ENCODE measurements around the gene SPA17.

The SPA17 gene

GRCh38 chr11:124639186-124639585, 34.5 kb upstream of the SPA17 start:
- Histone ChIP-seq H4K20me1 (ENCODE audit: insufficient read depth, low read length) (no peaks in the 10 kb centered on the region), H3K9me3 (ENCODE audit: insufficient read depth, low read length, severe bottlenecking) (no peaks in the 10 kb centered on the region), H3K4me3 (ENCODE audit: low read depth in 1 of 2, low read length in 2 of 2) (no peak overlapping the region), H3K4me2 (ENCODE audit: insufficient read depth, low read length) (no peak overlapping the region), H2AFZ (ENCODE audit: low read depth, low read length) (no peak overlapping the region), H3K27me3 (ENCODE audit: insufficient read depth, low read length, poor library complexity) (no peaks in the 10 kb centered on the region), H3K9ac (ENCODE audit: low read depth, low read length) (no peak overlapping the region), H3K79me2 (ENCODE audit: insufficient read depth, low read length) (no peaks in the 10 kb centered on the region), H3K27ac (ENCODE audit: low read length) (no peak overlapping the region), H3K4me1 (ENCODE audit: insufficient read depth, low read length) (peaks cover 9% of the 10 kb centered on the region; the same call in 1 of the 2 replicates), H3K36me3 (ENCODE audit: insufficient read depth, low read length) (peaks cover 30% of the 10 kb centered on the region)
- TF ChIP-seq CTCF (IDR thresholded peaks at IDR 0.05; ENCODE audit: borderline replicate concordance, extremely low read depth, low read length, poor library complexity, severe bottlenecking) (no peak), EZH2 (IDR thresholded peaks at IDR 0.05; ENCODE audit: borderline replicate concordance, low read depth, low read length, severe bottlenecking) (no peak)
- ATAC-seq (ENCODE audit: insufficient read depth, low read depth) (no peak), DNase-seq (no peak)

- Histone ChIP-seq H3K27me3 (ENCODE audit: insufficient read depth, low read length, poor library complexity) (no peaks in the 10 kb centered on the region), H3K79me2 (ENCODE audit: insufficient read depth, low read length) (no peaks in the 10 kb centered on the region), H3K4me2 (ENCODE audit: insufficient read depth, low read length) (no peak overlapping the region), H3K9me3 (ENCODE audit: insufficient read depth, low read length, severe bottlenecking) (no peaks in the 10 kb centered on the region), H3K4me3 (ENCODE audit: low read depth in 1 of 2, low read length in 2 of 2) (no peak overlapping the region), H3K9ac (ENCODE audit: low read depth, low read length) (no peak overlapping the region), H2AFZ (ENCODE audit: low read depth, low read length) (no peak overlapping the region), H4K20me1 (ENCODE audit: insufficient read depth, low read length) (no peaks in the 10 kb centered on the region), H3K36me3 (ENCODE audit: insufficient read depth, low read length) (peaks cover 23% of the 10 kb centered on the region), H3K27ac (ENCODE audit: low read length) (no peak overlapping the region), H3K4me1 (ENCODE audit: insufficient read depth, low read length) (peaks cover 9% of the 10 kb centered on the region; the same call in 1 of the 2 replicates)
- DNase-seq: no peak
- ATAC-seq (ENCODE audit: insufficient read depth, low read depth): no peak; the same call in 2 of the 3 replicates
- TF ChIP-seq CTCF (IDR thresholded peaks at IDR 0.05; ENCODE audit: borderline replicate concordance, extremely low read depth, low read length, poor library complexity, severe bottlenecking) (no peak), EZH2 (IDR thresholded peaks at IDR 0.05; ENCODE audit: borderline replicate concordance, low read depth, low read length, severe bottlenecking) (no peak)
These were observed 33.0 kb upstream of the SPA17 start for GRCh38 chr11:124640666-124641065.

DNA sequence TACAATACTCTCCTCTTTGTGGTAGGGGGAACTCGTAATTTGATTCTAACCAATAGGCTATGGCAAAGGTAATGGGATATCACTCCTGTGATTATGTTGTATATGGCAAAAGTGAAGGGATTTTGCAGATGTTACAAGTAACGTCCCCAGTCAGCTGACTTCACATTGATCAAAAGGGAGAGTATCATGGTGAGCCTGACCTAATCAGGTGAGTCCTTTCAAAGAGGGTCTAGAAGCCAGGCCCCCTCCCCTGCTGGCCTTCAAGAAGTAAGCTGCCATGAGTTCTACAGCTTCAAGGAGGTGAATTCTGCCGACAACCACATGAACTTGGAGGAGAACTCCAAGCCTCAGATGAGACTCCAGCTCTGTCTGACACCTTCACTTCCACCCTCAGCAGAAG, 31.1 kb upstream of the SPA17 start:
- no peak overlapping the region for H3K27ac ChIP-seq (ENCODE audit: low read length)
- no peak overlapping the region for H3K9ac ChIP-seq (ENCODE audit: low read depth, low read length)
- no peak overlapping the region for H3K4me3 ChIP-seq (ENCODE audit: low read depth in 1 of 2, low read length in 2 of 2)
- no peak for ATAC-seq (ENCODE audit: insufficient read depth, low read depth)
- no peak overlapping the region for H3K4me2 ChIP-seq (ENCODE audit: insufficient read depth, low read length)
- DNase-seq: no peak
- H3K79me2 ChIP-seq (ENCODE audit: insufficient read depth, low read length): no peaks in the 10 kb centered on the region
- TF ChIP-seq CTCF (IDR thresholded peaks at IDR 0.05; ENCODE audit: borderline replicate concordance, extremely low read depth, low read length, poor library complexity, severe bottlenecking) (no peak), EZH2 (IDR thresholded peaks at IDR 0.05; ENCODE audit: borderline replicate concordance, low read depth, low read length, severe bottlenecking) (no peak)
- H2AFZ ChIP-seq (ENCODE audit: low read depth, low read length): no peak overlapping the region
- no peaks in the 10 kb centered on the region for H4K20me1 ChIP-seq (ENCODE audit: insufficient read depth, low read length)
- peaks cover 6% of the 10 kb centered on the region for H3K27me3 ChIP-seq (ENCODE audit: insufficient read depth, low read length, poor library complexity)
- peaks cover 4% of the 10 kb centered on the region; the same call in 1 of the 2 replicates for H3K36me3 ChIP-seq (ENCODE audit: insufficient read depth, low read length)
- peaks cover 9% of the 10 kb centered on the region; the same call in 1 of the 2 replicates for H3K4me1 ChIP-seq (ENCODE audit: insufficient read depth, low read length)
- no peaks in the 10 kb centered on the region for H3K9me3 ChIP-seq (ENCODE audit: insufficient read depth, low read length, severe bottlenecking)
